Fibroblast of the aortic adventitia (primary cell): ENCODE measurements around the gene GALNT9. TPM values are rescaled to one million over a fixed set of nuclear protein-coding genes. Genes with fewer than 3 reads are reported as not detected.

ENCODE experiments used
- DNase-seq: peaks from one replicate; pipeline ENCODE4 v3.0.0-alpha.2; 2010; ENCODE audit warnings: low read depth
- H3K4me3 ChIP-seq: 2 replicates; pipeline ENCODE4 v1.5.1; 2011; ENCODE audit warnings: low read depth, mild to moderate bottlenecking, control low read depth, low read length, moderate library complexity
- total RNA-seq: library from RNA; depleted of rRNA; stranded (reverse); fragments of >200 nt; gene quantifications from 2 replicates; pipeline ENCODE4 v1.2.3, GENCODE V29; 2012; ENCODE audit warnings: low replicate concordance
- TF ChIP-seq, protein P1 (sequence below): IDR thresholded peaks from 2 replicates; pipeline ENCODE4 v1.5.1; 2011; ENCODE audit warnings: mild to moderate bottlenecking, low read length, control low read depth, inconsistent platforms; ENCODE audit not compliant: insufficient read depth

GALNT9 gene
- total RNA-seq, 1 donor: not detected

DNA sequence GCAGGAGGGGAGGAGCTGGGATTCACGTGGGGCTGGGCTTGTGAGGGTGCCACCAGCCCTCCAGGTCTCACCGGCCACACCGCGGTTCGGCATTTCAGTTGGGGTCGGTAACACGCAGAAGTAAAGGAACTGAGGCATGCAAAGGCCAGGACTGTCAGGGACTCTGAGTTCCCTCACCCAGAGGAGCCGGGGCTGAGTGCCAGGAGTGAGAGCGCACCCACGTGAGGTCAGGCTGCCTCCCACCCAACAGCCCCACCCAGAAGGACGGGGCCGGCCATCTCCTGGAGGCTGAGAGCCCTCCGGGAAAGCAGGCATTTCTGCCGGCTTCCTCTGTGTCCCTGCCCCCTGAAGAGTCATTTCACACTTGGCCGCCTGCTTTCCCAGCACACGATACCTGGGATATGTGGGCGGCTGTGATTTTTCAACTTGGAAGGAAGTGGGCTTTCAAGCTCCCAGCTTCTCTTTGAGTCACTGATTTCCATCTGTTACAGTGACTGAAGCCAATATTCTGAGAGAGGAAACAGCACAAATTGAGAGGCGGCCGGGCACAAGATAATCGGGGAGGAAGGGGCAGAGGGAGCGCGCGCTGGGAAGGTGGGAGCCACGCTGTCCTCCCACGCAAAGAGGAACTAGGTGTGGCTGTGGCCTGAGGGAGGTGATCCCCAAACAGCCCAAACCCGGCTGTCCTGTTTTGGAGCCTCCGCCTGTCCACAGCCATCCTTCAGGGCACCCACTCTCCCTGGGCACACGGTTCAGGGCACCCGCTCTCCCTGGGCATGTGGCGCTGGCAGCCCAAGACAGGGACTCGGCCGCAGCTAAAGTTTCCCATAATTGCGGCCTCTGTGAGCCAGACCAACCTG is 19.0 kb downstream of the GALNT9 start:
- TF ChIP-seq, protein P1, sequence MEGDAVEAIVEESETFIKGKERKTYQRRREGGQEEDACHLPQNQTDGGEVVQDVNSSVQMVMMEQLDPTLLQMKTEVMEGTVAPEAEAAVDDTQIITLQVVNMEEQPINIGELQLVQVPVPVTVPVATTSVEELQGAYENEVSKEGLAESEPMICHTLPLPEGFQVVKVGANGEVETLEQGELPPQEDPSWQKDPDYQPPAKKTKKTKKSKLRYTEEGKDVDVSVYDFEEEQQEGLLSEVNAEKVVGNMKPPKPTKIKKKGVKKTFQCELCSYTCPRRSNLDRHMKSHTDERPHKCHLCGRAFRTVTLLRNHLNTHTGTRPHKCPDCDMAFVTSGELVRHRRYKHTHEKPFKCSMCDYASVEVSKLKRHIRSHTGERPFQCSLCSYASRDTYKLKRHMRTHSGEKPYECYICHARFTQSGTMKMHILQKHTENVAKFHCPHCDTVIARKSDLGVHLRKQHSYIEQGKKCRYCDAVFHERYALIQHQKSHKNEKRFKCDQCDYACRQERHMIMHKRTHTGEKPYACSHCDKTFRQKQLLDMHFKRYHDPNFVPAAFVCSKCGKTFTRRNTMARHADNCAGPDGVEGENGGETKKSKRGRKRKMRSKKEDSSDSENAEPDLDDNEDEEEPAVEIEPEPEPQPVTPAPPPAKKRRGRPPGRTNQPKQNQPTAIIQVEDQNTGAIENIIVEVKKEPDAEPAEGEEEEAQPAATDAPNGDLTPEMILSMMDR: no peak
- H3K4me3 ChIP-seq: no peak overlapping the region
- DNase-seq: no peak

- H3K4me3 ChIP-seq: no peak overlapping the region
- TF ChIP-seq, protein P1: no peak
- no peak for DNase-seq
Measured at GRCh38 chr12:132309596-132310086, 19.7 kb downstream of the GALNT9 start.

- H3K4me3 ChIP-seq: no peak overlapping the region
- TF ChIP-seq, protein P1: no peak
- no peak for DNase-seq
Measured at GRCh38 chr12:132308853-132309595, 20.4 kb downstream of the GALNT9 start.

GRCh38 chr12:132307976-132308852 is 21.2 kb downstream of the GALNT9 start:
- TF ChIP-seq, protein P1: no peak
- no peak for DNase-seq
- H3K4me3 ChIP-seq: no peak overlapping the region

DNA sequence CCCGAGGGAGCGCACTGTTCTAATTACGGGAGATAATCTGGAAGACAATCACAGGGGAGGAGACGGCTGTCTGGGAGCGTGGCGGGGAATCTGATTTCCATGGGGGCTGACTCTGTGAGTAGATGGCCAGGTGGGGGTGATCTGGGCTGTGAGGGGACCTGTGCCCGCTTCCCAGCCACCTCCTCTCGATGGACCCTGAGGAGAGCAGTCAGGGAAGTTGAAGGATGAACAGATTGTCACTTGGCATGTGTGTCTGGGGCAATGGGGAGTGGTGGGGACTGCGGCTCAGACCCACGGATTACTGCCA is 22.6 kb downstream of the GALNT9 start:
- TF ChIP-seq, protein P1: no peak
- H3K4me3 ChIP-seq: no peak overlapping the region
- DNase-seq: no peak
